ENCODE results near the gene DCLK1.

DNA sequence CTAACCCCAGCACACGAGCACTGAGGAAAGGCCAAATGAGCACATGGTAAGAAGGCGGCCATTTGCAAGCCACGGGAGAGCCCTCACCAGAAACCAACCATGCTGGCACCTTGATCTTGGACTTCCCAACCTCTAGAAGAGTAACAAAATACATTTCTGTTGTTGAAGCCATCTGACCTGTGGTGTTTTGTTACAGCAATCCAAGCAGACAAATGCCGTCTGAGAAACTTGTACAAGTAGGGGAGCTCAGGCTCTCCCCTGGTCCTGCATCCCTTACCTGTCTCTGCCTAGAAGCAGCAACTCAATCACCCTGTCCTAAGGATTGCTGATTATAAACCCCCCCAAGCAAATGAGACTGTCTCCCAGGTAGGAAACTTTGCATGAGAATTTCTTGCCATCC is 399.7 kb downstream of the DCLK1 start:
- TF ChIP-seq POLR2AphosphoS5 (IDR thresholded peaks at IDR 0.05) (no peak), EP300 (IDR thresholded peaks at IDR 0.05) (no peak)
- TF ChIP-seq, protein P1, sequence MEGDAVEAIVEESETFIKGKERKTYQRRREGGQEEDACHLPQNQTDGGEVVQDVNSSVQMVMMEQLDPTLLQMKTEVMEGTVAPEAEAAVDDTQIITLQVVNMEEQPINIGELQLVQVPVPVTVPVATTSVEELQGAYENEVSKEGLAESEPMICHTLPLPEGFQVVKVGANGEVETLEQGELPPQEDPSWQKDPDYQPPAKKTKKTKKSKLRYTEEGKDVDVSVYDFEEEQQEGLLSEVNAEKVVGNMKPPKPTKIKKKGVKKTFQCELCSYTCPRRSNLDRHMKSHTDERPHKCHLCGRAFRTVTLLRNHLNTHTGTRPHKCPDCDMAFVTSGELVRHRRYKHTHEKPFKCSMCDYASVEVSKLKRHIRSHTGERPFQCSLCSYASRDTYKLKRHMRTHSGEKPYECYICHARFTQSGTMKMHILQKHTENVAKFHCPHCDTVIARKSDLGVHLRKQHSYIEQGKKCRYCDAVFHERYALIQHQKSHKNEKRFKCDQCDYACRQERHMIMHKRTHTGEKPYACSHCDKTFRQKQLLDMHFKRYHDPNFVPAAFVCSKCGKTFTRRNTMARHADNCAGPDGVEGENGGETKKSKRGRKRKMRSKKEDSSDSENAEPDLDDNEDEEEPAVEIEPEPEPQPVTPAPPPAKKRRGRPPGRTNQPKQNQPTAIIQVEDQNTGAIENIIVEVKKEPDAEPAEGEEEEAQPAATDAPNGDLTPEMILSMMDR (IDR thresholded peaks at IDR 0.05): no peak

All from esophagus muscularis mucosa (tissue), 4 donors.